Prostate gland (tissue), 2 donors: ENCODE measurements around the gene RRP7A.

ENCODE experiments used
- CTCF ChIP-seq, 4 experiments: fragments of 200-600 bp in 2 of 4; fragments of 450-650 bp in 2 of 4; sonication (generic) in 2 of 4; IDR thresholded peaks; 1 replicate in 3 of 4; 2 replicates in 1 of 4; pipeline ENCODE4 v1.5.1; 2016 to 2019; ENCODE audit warnings: antibody characterized with exemption in 4 of 4, mild to moderate bottlenecking in 2 of 4, moderate library complexity in 2 of 4
- POLR2A ChIP-seq: fragments of 450-650 bp; IDR thresholded peaks from one replicate; pipeline ENCODE4 v1.6.1; 2016; ENCODE audit warnings: antibody characterized with exemption, mild to moderate bottlenecking
- POLR2AphosphoS5 ChIP-seq: sonication (generic); formaldehyde crosslinking; IDR thresholded peaks from one replicate; pipeline ENCODE4 v1.6.1; 2017; ENCODE audit warnings: antibody characterized with exemption

GRCh38 chr22:42475122-42475521, 44.5 kb downstream of the RRP7A start:
- TF ChIP-seq CTCF (IDR thresholded peaks at IDR 0.05) = no peak
- no peak for TF ChIP-seq POLR2A
- no peak for TF ChIP-seq POLR2AphosphoS5
